ENCODE measurements around the gene ATP2A3. TPM values are rescaled to one million over a fixed set of nuclear protein-coding genes. Genes with fewer than 3 reads are reported as not detected.
A peak's percentile ranks its signal among the peaks of the same experiment; 100 is the strongest.

ATP2A3 gene
- total RNA-seq, 1 donor from 2014 or later: under 0.01 TPM

- no peak for DNase-seq (ENCODE audit: low read depth in 2 of 2)
Measured at GRCh38 chr17:3973495-3974137, 9.4 kb upstream of the ATP2A3 start.

DNA sequence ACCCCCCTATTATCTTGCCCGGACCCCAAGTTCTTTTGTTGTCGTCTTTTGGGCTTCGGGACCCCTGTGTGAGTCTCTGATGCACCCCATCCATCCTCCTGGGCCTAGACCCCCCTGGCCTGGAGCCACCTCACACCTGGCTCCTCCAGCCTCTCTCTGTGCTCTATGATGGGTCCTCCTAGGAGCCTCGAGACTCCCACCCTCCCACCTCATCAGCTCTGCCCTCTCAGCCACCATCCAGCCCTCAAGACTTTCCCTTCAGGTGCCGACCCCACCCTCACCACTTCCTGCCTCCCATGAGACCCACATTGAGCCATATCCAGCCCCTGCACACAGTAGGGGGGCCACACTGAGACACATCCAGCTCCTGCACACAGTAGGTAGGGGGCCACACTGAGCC, 8.7 kb upstream of the ATP2A3 start:
- no peak for DNase-seq (ENCODE audit: low read depth in 2 of 2)

GRCh38 chr17:3972281-3972731, 8.1 kb upstream of the ATP2A3 start:
- no peak for DNase-seq (ENCODE audit: low read depth in 2 of 2)

- no peak for DNase-seq (ENCODE audit: low read depth in 2 of 2)
Measured at GRCh38 chr17:3970668-3971067, 6.4 kb upstream of the ATP2A3 start.

- DNase-seq (ENCODE audit: low read depth in 2 of 2): no peak
Measured at GRCh38 chr17:3969963-3970362, 5.7 kb upstream of the ATP2A3 start.

GRCh38 chr17:3968886-3969524, 4.8 kb upstream of the ATP2A3 start:
- no peak for DNase-seq (ENCODE audit: low read depth in 2 of 2)

GRCh38 chr17:3968015-3968414, 3.8 kb upstream of the ATP2A3 start:
- no peak for DNase-seq (ENCODE audit: low read depth in 2 of 2)

DNA sequence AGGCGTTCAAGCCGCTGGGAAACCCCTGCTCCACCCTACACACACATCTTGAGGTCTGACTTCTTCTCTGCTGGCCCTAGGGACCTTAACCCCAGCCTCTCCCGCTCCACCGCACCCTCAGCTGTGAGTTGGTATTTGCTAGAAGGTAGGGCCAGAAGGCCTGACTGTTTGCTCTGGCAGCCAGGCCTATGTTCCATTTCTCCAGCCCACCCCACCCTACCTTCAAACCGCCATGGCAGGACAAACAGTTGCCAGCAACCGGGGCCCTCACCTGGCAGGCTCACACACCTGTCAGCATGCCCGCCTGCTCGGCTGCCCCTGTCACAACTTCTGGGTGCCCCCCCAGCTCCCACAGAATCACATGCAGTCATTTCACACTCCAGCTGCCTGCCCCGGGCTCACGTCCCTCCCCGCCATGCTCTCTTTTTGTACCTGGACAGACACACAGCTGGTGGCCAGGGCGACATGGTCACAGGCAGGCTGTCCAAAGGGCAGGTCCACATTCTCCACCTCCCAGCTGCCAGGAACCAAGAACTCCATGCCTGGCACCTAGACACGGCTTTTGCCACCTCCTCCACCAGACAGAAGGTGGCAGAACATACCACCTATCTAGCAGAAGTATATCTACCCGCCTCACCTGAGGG, 2.6 kb upstream of the ATP2A3 start:
- no peak for DNase-seq (ENCODE audit: low read depth in 2 of 2)

DNA sequence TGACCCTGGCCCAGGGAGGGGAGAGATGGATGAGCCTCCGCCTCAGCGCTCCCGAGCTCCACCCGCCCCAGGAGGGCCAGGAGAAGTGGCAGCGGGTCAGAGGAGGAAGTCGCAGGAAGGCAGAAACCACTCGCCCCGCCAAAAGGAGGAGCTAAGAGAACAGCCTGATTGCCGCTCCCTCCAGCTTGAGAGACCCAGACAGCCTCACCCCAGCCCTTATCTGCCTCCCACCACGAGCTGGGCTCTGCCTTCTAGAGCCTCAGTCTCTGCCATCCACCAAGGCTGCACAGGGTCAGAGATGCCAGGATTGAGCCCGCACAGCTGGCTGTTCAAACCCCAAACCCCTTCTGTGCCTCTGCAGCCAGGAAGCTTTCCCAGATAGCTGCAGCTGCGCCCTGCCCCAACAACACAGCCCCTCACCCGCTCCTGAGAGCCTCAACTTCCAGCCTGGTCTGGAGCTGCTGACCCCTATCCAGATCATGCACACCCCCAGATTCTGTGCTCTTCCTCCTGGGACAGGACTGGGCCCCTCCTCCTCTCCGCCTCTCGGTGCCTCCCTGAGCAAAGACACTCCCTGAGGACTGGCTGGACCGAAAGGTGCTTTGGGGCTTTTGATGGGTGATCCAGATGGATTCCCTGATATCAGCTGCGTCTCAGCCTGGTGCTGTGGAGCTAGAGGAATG, 1.0 kb upstream of the ATP2A3 start:
- DNase-seq (ENCODE audit: low read depth in 2 of 2): no peak

GRCh38 chr17:3963237-3964201, 718 bp downstream of the ATP2A3 start:
- DNase-seq (ENCODE audit: low read depth in 2 of 2): no peak

DNA sequence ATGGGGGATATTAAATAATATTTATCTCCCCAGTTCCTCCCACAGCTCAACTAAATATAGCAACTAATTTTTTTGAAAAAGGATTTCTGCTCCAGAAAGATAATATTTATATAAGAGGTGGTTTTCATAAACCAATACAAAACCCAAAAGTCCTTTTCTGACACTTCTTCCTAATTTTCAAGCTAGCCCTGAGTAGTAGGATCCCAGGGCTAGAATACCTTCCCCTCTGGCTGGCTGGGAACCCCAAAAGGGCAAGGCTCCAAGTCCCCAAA, 1.3 kb downstream of the ATP2A3 start:
- no peak for DNase-seq (ENCODE audit: low read depth in 2 of 2)

GRCh38 chr17:3962217-3962964, 1.8 kb downstream of the ATP2A3 start:
- DNase-seq (ENCODE audit: low read depth in 2 of 2): no peak

DNA sequence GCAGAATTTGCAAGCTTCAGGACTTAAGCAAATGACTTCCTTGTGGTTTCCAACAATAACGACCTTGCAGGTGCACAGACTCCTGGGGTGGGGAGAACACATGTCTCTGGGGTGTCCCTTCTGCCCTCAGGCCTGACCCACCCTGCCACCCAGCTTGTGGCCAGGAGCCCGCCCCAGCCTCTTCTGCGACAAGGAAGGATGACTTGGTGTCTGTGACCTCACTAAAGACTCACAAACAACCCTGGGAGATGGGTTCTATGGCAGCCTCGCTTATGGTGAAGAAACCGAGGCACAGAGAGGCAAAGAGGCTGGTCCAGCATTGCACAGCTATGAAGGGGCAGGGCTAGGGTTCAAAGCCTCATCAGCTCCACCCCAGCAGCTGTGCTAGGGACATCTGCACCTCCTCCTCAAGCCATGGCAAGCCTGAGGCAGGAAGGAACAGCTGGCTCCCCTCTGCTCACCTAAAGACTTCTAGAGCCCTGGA, 2.6 kb downstream of the ATP2A3 start:
- DNase-seq (ENCODE audit: low read depth in 2 of 2): no peak

GRCh38 chr17:3960764-3961163, 3.5 kb downstream of the ATP2A3 start:
- no peak for DNase-seq (ENCODE audit: low read depth in 2 of 2)

DNA sequence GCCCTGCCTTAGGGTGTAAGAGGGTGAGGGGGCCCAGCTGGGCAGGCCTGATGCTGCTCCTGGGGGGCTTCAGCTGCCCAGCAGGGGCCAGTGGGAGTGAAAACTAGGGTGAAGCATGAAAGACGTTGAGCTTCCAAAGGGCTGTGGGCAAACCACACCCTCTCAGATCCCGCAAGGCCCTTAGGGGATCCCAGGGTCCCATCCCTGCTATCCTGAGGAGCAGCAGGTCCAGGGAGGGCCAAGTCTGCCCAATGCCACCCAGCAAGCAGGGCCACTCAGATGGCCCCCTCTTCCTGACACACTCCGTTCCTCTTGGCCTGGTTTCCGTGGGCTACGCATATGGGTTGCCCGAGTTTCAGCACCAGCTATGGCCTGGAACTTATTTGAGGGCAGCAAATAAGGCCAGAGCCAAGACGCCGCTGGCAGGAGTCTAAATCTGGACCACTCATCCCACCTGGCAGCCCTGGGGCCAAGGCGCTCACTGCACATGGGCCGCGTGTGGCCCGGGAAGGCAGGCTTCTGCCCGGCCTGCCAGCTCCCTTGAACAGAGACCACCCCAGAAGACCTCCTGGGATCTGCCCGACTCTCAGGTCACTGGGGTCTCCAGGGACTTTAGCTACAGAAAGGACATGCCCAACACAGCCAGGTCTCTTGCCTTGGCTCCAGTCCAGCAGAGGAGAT, 4.2 kb downstream of the ATP2A3 start:
- no peak for DNase-seq (ENCODE audit: low read depth in 2 of 2)

GRCh38 chr17:3959295-3959899, 4.8 kb downstream of the ATP2A3 start:
- DNase-seq (ENCODE audit: low read depth in 2 of 2): peak; percentile 36 to 67

- no peak for DNase-seq (ENCODE audit: low read depth in 2 of 2)
Measured at GRCh38 chr17:3957735-3958599, 6.3 kb downstream of the ATP2A3 start.

GRCh38 chr17:3956983-3957382, 7.3 kb downstream of the ATP2A3 start:
- no peak for DNase-seq (ENCODE audit: low read depth in 2 of 2)
